Upper lobe of right lung (tissue), 1 donor: Measurements from ENCODE around the gene LRRC74A. TPM values are rescaled to one million over a fixed set of nuclear protein-coding genes. Genes with fewer than 3 reads are reported as not detected.
A peak's percentile ranks its signal among the peaks of the same experiment; 100 is the strongest.

ENCODE experiments used
- ATAC-seq: fragments of 200-7000 bp; cut with Tn5 transposase; one replicate; pipeline ENCODE4 v1.9.1; 2020; ENCODE audit warnings: mild to moderate bottlenecking, moderate library complexity
- DNase-seq: peaks from one replicate; pipeline ENCODE4 v3.0.0-alpha.2; 2020
- H3K27ac ChIP-seq: fragments of 200-600 bp; one replicate; pipeline ENCODE4 v1.8.0; 2022
- H3K27me3 ChIP-seq: fragments of 200-600 bp; one replicate; pipeline ENCODE4 v1.8.0; 2022; ENCODE audit warnings: mild to moderate bottlenecking
- H3K36me3 ChIP-seq: fragments of 200-600 bp; one replicate; pipeline ENCODE4 v1.8.0; 2022
- H3K4me1 ChIP-seq: fragments of 200-600 bp; one replicate; pipeline ENCODE4 v1.8.0; 2022
- H3K4me3 ChIP-seq: fragments of 200-600 bp; one replicate; pipeline ENCODE4 v1.8.0; 2022; ENCODE audit warnings: mild to moderate bottlenecking
- H3K9me3 ChIP-seq: fragments of 200-600 bp; one replicate; pipeline ENCODE4 v1.8.0; 2022
- CTCF ChIP-seq: fragments of 200-600 bp; IDR thresholded peaks from one replicate; pipeline ENCODE4 v1.8.0; 2022; ENCODE audit warnings: antibody characterized with exemption
- intact Hi-C: fragments of 100-400 bp; cut with DNase I; formaldehyde crosslinking; loops from one replicate; pipeline ENCODE4 v1.11.0; 2022
- total RNA-seq: library from RNA; stranded (reverse); fragmentation: NEBNext Ultra II Directional; extraction: Animal tissue kit (Norgen Biotek cat#: 25700); gene quantifications from one replicate; pipeline ENCODE4 v1.2.1, GENCODE V29; 2021
- donor health status: DM: no; HTN: yes; CAD: no; lungs with severe emphysema.

The LRRC74A gene
- total RNA-seq, 1 donor from 2014 or later: not detected

GRCh38 chr14:76842414-76842813 is 16.2 kb downstream of the LRRC74A start:
- Histone ChIP-seq H3K4me3 (no peak overlapping the region), H3K27me3 (peaks cover 7% of the 10 kb centered on the region), H3K27ac (no peak overlapping the region), H3K36me3 (no peaks in the 10 kb centered on the region), H3K9me3 (no peaks in the 10 kb centered on the region), H3K4me1 (no peaks in the 10 kb centered on the region)
- ATAC-seq (no peak), DNase-seq (no peak)
- intact Hi-C loops: no loop called here
- no peak for TF ChIP-seq CTCF

- peak overlapping the region; percentile 65 for H3K27ac ChIP-seq
- TF ChIP-seq CTCF: peak; percentile 46
Measured at GRCh38 chr14:76844223-76844622, 18.0 kb downstream of the LRRC74A start.

GRCh38 chr14:76846331-76847047 is 20.3 kb downstream of the LRRC74A start:
- no peaks in the 10 kb centered on the region for H3K9me3 ChIP-seq
- ATAC-seq (peak; percentile 58), DNase-seq (no peak)
- H3K36me3 ChIP-seq: no peaks in the 10 kb centered on the region
- H3K27ac ChIP-seq: no peak overlapping the region
- no peak for TF ChIP-seq CTCF
- H3K4me3 ChIP-seq: no peak overlapping the region
- intact Hi-C loops: no loop called here
- no peaks in the 10 kb centered on the region for H3K27me3 ChIP-seq
- H3K4me1 ChIP-seq: no peaks in the 10 kb centered on the region

More at GRCh38 chr14:76844223-76844622, 18.0 kb downstream of the LRRC74A start:
- Histone ChIP-seq H3K4me3 (no peak overlapping the region), H3K27me3 (peaks cover 7% of the 10 kb centered on the region), H3K9me3 (no peaks in the 10 kb centered on the region), H3K36me3 (no peaks in the 10 kb centered on the region), H3K4me1 (no peaks in the 10 kb centered on the region)
- intact Hi-C loops: no loop called here
- ATAC-seq (peak; percentile 96), DNase-seq (peak; percentile 74)

GRCh38 chr14:76848879-76849278 is 22.7 kb downstream of the LRRC74A start:
- Histone ChIP-seq H3K27me3 (no peaks in the 10 kb centered on the region), H3K27ac (no peak overlapping the region), H3K36me3 (no peaks in the 10 kb centered on the region), H3K4me1 (no peaks in the 10 kb centered on the region), H3K4me3 (no peak overlapping the region), H3K9me3 (no peaks in the 10 kb centered on the region)
- ATAC-seq: no peak
- intact Hi-C loops: no loop called here
- TF ChIP-seq CTCF: no peak
- DNase-seq: no peak

- intact Hi-C loops: no loop called here
Measured at GRCh38 chr14:76855066-76855465, 28.9 kb downstream of the LRRC74A start.

More at GRCh38 chr14:76855066-76855465, 28.9 kb downstream of the LRRC74A start:
- Histone ChIP-seq H3K27me3 (no peaks in the 10 kb centered on the region), H3K9me3 (no peaks in the 10 kb centered on the region), H3K36me3 (no peaks in the 10 kb centered on the region), H3K4me3 (no peak overlapping the region), H3K4me1 (no peaks in the 10 kb centered on the region), H3K27ac (no peak overlapping the region)
- TF ChIP-seq CTCF: no peak
- no peak for ATAC-seq
- no peak for DNase-seq
